Stimulated activated CD8-positive, alpha-beta memory T cell treated with anti-CD3 and anti-CD28 coated beads, Interleukin-2, amount 100 ng/mL, for 1 hour (primary cell): Measurements from ENCODE around the gene CAGE1.
"Not testable (repeated sequence)": the region's sequence is repeated elsewhere in the genome, so short reads cannot be mapped to it uniquely, and the experiment has no call there.

Experiments
- DNase-seq, 2 donors: peaks; one replicate each; pipeline ENCODE4 v3.0.0-alpha.2; 2020; ENCODE audit warnings: low read depth in 2 of 2

Gene CAGE1

GRCh38 chr6:7409740-7410139 lies 20.2 kb upstream of the CAGE1 start:
- DNase-seq: no peak

- no peak for DNase-seq
Observed at GRCh38 chr6:7406743-7407142, 17.2 kb upstream of the CAGE1 start.

DNA sequence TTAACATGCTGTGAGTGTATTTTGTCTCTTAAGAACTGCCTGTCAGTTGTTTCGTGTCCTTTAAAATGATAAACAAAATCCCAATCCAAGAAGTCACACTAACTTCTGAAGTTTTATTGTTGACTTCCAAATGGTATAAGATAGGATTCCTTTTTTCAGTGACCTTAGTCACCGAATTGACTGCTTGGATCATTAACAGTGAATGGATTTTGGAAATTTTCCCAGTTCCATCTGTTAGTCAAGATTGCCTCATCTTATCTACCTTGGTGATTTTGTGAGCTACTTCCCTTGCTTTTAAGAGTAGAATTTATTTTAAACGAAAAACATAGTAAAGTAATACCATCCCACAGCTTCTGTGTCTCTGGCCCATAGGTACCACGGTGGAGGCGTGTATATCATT lies 15.0 kb upstream of the CAGE1 start:
- no peak for DNase-seq

GRCh38 chr6:7402716-7403115 lies 13.2 kb upstream of the CAGE1 start:
- no peak for DNase-seq

DNA sequence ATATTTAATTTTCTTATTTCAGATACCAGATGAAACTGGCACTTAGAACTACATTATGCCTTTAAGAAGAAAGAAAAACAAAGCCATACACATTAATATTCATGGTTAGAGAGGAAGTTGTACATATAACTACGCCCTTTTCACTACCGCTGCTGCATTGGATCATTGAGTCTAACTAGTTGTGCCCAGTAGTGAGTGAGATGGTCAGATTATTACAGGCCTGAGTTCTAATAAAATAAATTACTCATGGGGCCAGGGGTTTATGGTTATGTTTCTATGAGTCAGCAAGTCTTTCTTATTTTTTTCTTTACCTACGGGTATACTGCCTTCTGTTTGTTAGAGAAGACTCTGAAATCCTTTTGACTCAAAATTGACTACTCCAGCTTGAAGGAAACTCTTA lies 11.5 kb upstream of the CAGE1 start:
- DNase-seq: no peak

GRCh38 chr6:7392402-7392801 lies 2.9 kb upstream of the CAGE1 start:
- DNase-seq: no peak

DNA sequence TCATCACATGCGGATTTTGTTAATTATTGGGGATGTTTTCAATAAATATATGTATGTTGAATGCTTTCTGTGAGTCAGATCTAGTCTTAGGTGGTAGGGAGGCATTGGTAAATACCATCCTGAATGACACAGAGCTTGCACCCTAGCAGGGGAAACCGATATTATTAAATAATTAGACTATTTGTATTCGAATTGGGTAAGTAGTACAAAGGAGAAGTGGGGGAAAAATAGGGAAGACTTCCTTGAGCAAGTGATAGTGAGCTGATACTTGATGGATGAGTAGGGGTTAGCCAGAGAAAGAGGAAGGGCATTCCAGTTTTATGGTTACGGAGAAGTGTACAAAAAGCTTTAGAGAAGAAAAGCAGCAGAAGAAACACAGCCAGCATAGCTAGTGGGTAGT lies 1.6 kb upstream of the CAGE1 start:
- no peak for DNase-seq

- DNase-seq: no peak
Observed at GRCh38 chr6:7390226-7390878, 810 bp upstream of the CAGE1 start.

GRCh38 chr6:7389162-7389450 lies 436 bp downstream of the CAGE1 start:
- DNase-seq: no peak

DNA sequence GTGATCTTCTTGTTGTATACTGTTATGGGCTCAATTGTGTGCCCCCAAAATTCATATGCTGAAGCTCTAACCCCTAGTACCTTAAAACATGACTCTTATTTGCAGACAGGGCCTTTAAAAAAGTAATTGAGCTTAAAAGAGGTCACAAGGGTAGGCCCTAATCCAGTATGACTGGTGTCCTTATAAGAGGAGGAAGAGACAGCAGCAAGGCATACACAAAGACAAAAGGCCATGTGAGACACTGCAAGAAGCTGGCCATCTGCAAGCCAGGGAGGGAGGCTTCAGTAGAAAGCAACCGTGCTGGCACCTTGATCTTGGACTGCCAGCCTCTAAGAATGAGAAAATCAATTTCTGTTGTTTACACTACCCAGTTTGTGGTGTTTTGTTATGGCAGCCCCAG lies 8.4 kb downstream of the CAGE1 start:
- no peak for DNase-seq

DNA sequence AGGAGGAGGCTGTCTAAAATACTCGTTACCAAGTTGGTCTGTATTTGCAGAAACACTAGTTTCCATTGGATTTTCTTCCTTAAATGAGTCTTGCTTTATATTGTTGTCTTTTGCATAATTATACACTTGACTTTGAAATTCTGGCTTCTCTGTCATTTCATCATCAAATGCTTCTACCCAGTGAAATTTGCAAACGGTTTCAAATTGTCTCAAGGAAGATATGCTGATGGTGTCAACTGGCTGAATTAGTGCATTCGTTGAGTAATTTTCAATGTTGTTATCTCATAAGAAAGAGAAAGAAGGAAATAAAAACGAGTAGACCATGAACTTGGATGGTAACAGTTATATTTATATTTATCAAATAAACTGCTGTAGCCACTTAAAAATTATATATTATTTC lies 10.8 kb downstream of the CAGE1 start:
- no peak for DNase-seq

- no peak for DNase-seq
Observed at GRCh38 chr6:7377961-7378360, 11.6 kb downstream of the CAGE1 start.

GRCh38 chr6:7373739-7374138 lies 15.8 kb downstream of the CAGE1 start:
- DNase-seq: no peak

- DNase-seq: no peak
Observed at GRCh38 chr6:7367408-7367807, 22.1 kb downstream of the CAGE1 start.

DNA sequence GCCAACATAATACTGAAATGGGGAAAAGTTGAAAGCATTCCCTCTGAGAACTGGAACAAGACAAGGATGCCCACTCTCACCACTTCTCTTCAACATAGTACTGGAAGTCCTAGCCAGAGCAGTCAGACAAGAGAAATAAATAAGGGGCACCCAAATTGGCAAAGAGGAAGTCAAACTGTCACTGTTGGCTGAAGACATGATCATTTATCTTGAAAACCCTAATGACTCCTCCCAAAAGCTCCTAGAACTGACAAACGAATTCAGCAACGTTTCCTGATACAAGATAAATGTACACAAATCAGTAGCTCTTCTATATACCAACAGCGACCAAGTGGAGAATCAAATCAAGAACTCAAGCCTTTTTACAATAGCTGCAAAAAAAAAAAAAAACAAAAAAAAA lies 37.6 kb downstream of the CAGE1 start:
- not testable (repeated sequence) for DNase-seq

DNA sequence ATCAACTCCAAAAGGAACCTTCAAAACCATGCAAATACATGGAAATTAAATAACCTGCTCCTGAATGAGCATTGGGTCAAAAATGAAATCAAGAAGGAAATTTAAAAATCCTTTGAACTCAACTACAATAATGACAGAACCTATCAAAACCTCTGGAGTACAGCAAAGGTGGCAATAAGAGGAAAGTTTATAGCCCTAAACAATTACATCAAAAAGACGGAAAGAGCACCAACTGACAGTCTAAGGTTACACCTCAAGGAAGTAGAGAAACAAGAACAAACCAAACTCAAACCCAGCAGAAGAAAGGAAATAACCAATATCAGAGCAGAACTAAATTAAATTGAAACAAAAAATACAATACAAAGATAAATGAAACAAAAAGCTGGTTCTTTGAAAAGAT lies 39.0 kb downstream of the CAGE1 start:
- not testable (repeated sequence) for DNase-seq

- not testable (repeated sequence) for DNase-seq
Observed at GRCh38 chr6:7347551-7347997, 42.0 kb downstream of the CAGE1 start.

DNA sequence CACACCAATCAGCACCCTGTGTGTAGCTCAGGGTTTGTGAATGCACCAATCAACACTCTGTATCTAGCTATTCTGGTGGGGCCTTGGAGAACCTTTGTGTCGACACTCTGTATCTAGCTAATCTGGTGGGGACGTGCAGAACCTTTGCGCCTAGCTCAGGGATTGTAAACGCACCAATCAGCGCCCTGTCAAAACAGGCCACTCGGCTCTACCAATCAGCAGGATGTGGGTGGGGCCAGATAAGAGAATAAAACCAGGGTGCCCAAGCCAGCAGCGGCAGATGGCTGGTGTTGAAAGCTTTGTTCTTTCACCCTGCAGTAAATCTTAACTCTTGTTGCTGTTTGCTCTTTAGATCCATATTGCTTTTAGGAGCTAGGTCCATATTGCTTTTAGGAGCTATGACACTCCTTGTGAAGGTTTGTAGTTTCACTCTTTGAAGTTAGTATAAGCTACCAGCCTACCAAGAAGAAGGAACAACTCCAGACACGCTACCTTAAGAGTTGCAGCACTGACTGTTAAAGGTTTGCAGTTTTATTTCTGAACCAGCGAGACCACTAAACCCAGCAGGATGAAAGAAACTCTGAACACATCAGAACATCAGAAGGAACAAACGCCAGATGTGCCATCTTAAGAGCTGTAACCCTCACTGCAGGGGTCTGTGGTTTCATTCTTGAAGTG lies 44.6 kb downstream of the CAGE1 start:
- not testable (repeated sequence) for DNase-seq

- DNase-seq: no peak
Observed at GRCh38 chr6:7343546-7344475, 45.7 kb downstream of the CAGE1 start.

GRCh38 chr6:7341989-7342742 lies 47.4 kb downstream of the CAGE1 start:
- no peak for DNase-seq

- no peak for DNase-seq
Observed at GRCh38 chr6:7341271-7341670, 48.3 kb downstream of the CAGE1 start.
